Measurements from ENCODE around the gene OSBP2. TPM values are rescaled to one million over a fixed set of nuclear protein-coding genes. Genes with fewer than 3 reads are reported as not detected.
A peak's percentile ranks its signal among the peaks of the same experiment; 100 is the strongest.

The OSBP2 gene
- total and polyA plus RNA-seq, 5 experiments from 2014 or later: 0.60 to 1.8 (median 0.75) TPM

GRCh38 chr22:30946354-30946753 lies 251.7 kb downstream of the OSBP2 start:
- Mint-ChIP-seq H3K4me1 (peaks cover 41 to 64% (median 59%) of the 10 kb centered on the region in 4 donors), H3K4me3 (peak overlapping the region in 4 of 10 donors; percentile 5 to 29 (median 10)), H3K27ac (peak overlapping the region in 9 of 10 donors; percentile 11 to 89 (median 37)), H3K9me3 (no peaks in the 10 kb centered on the region), H3K36me3 (peaks cover 14 to 58% (median 42%) of the 10 kb centered on the region in 3 donors), H3K27me3 (no peaks in the 10 kb centered on the region)
- ATAC-seq: no peak
- no peak for DNase-seq
- POLR2A ChIA-PET: interaction anchor here (1.1 to 4.5 kb wide), 6 partner anchors 20 to 346 kb away, joined by 3 to 35 read pairs (median 3); partner anchors contain the start of genes MORC2, PIK3IP1, SMTN and TUG1

- Mint-ChIP-seq H3K9me3 (no peaks in the 10 kb centered on the region), H3K27me3 (no peaks in the 10 kb centered on the region), H3K27ac (peak overlapping the region in 1 of 10 donors; percentile 36), H3K4me3 (no peak overlapping the region), H3K4me1 (peaks cover 41 to 64% (median 59%) of the 10 kb centered on the region in 4 donors), H3K36me3 (peaks cover 14 to 53% (median 45%) of the 10 kb centered on the region in 3 donors)
- DNase-seq (no peak), ATAC-seq (no peak)
- POLR2A ChIA-PET: interaction anchor here (0.6 to 4.5 kb wide), 3 partner anchors 22 to 137 kb away, joined by 4 to 35 read pairs (median 27); partner anchors contain the start of genes MORC2, SMTN and TUG1
Measured at GRCh38 chr22:30947173-30947815, 252.6 kb downstream of the OSBP2 start.

GRCh38 chr22:30947816-30948454 lies 253.3 kb downstream of the OSBP2 start:
- peaks cover 14 to 53% (median 46%) of the 10 kb centered on the region in 3 donors for H3K36me3 Mint-ChIP-seq
- H3K4me3 Mint-ChIP-seq: no peak overlapping the region
- DNase-seq (peak in 3 of 10 donors; percentile 49 to 64 (median 61)), ATAC-seq (peak; percentile 41 to 47)
- H3K27me3 Mint-ChIP-seq: no peaks in the 10 kb centered on the region
- H3K9me3 Mint-ChIP-seq: no peaks in the 10 kb centered on the region
- H3K4me1 Mint-ChIP-seq: peaks cover 48 to 66% (median 60%) of the 10 kb centered on the region in 4 donors
- POLR2A ChIA-PET: interaction anchor here (0.6 to 4.0 kb wide), 4 partner anchors 7 to 344 kb away, joined by 3 to 36 read pairs (median 20); partner anchors contain the start of genes MORC2, PIK3IP1 and TUG1
- H3K27ac Mint-ChIP-seq: no peak overlapping the region

DNA sequence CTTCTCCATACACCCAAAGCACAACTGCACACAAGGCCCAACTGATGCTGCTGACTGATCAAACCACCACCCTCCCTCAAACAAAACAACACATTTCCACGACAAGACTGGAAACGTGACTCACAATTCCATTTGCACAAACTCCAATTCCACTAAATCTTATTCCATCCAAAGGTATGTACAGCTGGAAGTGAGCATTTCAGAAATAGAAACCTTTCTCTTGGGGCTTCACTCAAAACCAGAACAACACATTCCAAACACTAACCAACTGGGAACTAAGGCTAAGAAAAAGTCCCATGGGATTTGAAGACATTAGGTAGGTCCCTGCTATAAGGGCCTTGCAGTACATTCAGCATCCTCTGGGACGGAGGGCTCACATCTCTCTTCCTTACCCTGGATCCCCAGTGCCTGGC lies 254.3 kb downstream of the OSBP2 start:
- no peak for DNase-seq

GRCh38 chr22:30949934-30950660 lies 255.4 kb downstream of the OSBP2 start:
- Mint-ChIP-seq H3K27ac (peak overlapping the region in 3 of 10 donors; percentile 1 to 43 (median 27)), H3K36me3 (peaks cover 9 to 43% (median 39%) of the 10 kb centered on the region in 3 donors), H3K9me3 (no peaks in the 10 kb centered on the region), H3K4me1 (peaks cover 44 to 64% (median 53%) of the 10 kb centered on the region in 4 donors), H3K4me3 (no peak overlapping the region), H3K27me3 (no peaks in the 10 kb centered on the region)
- DNase-seq (no peak), ATAC-seq (no peak)
- POLR2A ChIA-PET: interaction anchor here (0.6 to 4.0 kb wide), 6 partner anchors 9 to 449 kb away, joined by 3 to 36 read pairs (median 4); partner anchors contain the start of genes MORC2 and TUG1

More for the DNA sequence above, 254.3 kb downstream of the OSBP2 start:
- POLR2A ChIA-PET: interaction anchor here (1.0 to 4.0 kb wide), 3 partner anchors 8 to 270 kb away, joined by 3 to 36 read pairs (median 13); partner anchors contain the start of genes MORC2 and TUG1
- Mint-ChIP-seq H3K27me3 (no peaks in the 10 kb centered on the region), H3K27ac (peak overlapping the region in 7 of 10 donors; percentile 26 to 83 (median 65)), H3K36me3 (peaks cover 14 to 52% (median 51%) of the 10 kb centered on the region in 3 donors), H3K4me1 (peaks cover 50 to 64% (median 56%) of the 10 kb centered on the region in 4 donors), H3K9me3 (no peaks in the 10 kb centered on the region), H3K4me3 (no peak overlapping the region)
- ATAC-seq: no peak

- no peak for ATAC-seq
- no peaks in the 10 kb centered on the region for H3K9me3 Mint-ChIP-seq
- H3K4me3 Mint-ChIP-seq: peak overlapping the region in 1 of 10 donors; percentile 11
- POLR2A ChIA-PET: interaction anchor here (0.9 to 4.8 kb wide), 3 partner anchors 10 to 143 kb away, joined by 3 to 53 read pairs (median 3); partner anchors contain the start of genes MORC2 and TUG1
- H3K27ac Mint-ChIP-seq: peak overlapping the region in 7 of 10 donors; percentile 3 to 78 (median 61)
- DNase-seq: no peak
- peaks cover 0 to 28% (median 22%) of the 10 kb centered on the region in 3 donors for H3K36me3 Mint-ChIP-seq
- H3K4me1 Mint-ChIP-seq: peaks cover 44 to 75% (median 67%) of the 10 kb centered on the region in 4 donors
- H3K27me3 Mint-ChIP-seq: no peaks in the 10 kb centered on the region
Measured at GRCh38 chr22:30953206-30953605, 258.5 kb downstream of the OSBP2 start.

DNA sequence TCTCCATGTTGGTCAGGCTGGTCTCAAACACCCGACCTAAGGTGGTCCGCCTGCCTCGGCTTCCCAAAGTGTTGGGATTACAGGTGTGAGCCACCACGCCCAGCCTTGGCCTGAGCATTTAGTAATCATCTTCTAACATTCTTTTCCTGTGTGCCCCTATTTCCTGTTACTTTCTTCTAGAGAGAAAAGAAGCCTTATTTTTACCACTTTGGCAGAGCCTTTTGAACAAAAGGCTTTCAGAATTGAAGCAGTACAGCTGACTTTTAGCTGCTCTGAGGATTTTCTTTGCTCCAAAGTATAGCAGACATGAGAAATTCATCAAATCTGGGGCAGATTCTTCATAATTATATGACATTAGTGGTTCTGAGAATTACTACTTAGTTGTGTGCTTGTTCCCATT lies 260.5 kb downstream of the OSBP2 start:
- ATAC-seq: peak; percentile 53 to 65
- no peaks in the 10 kb centered on the region for H3K9me3 Mint-ChIP-seq
- H3K27ac Mint-ChIP-seq: peak overlapping the region; percentile 85 to 95 (median 93)
- H3K36me3 Mint-ChIP-seq: peaks cover 0 to 22% (median 6%) of the 10 kb centered on the region in 3 donors
- POLR2A ChIA-PET: interaction anchor here (0.6 to 4.8 kb wide), 7 partner anchors 9 to 205 kb away, joined by 3 to 53 read pairs (median 6); partner anchors contain the start of genes MORC2, RNF185 and TUG1
- DNase-seq: peak in 2 of 10 donors; percentile 33 to 41
- H3K4me3 Mint-ChIP-seq: peak overlapping the region; percentile 11 to 85 (median 75)
- H3K27me3 Mint-ChIP-seq: no peaks in the 10 kb centered on the region
- peaks cover 40 to 86% (median 75%) of the 10 kb centered on the region in 4 donors for H3K4me1 Mint-ChIP-seq

Small RNA genes lying within 50 kb of the gene (microRNA-seq; reads per million reads assigned to microRNA genes)
- not detected for gene MIR3200 (ENCODE audit: borderline microRNAs expressed)

Other genes starting within 250 kb of the OSBP2 start
- gene SEC14L3, start 222.9 kb upstream of the OSBP2 start, total RNA-seq: not detected
- not detected for gene SEC14L3, start 222.9 kb upstream of the OSBP2 start, polyA plus RNA-seq
- gene SEC14L4, start 189.2 kb upstream of the OSBP2 start, total RNA-seq: not detected
- gene SEC14L4, start 189.2 kb upstream of the OSBP2 start, polyA plus RNA-seq: not detected
- gene SEC14L6, start 148.1 kb upstream of the OSBP2 start, total RNA-seq: not detected
- not detected for gene SEC14L6, start 148.1 kb upstream of the OSBP2 start, polyA plus RNA-seq
- 1 to 10 TPM; 1.6 to 2.7 TPM for gene GAL3ST1, start 120.2 kb upstream of the OSBP2 start, total RNA-seq
- 1 to 10 TPM in 1 of 3 donors, not detected in 2; 1.1 TPM for gene GAL3ST1, start 120.2 kb upstream of the OSBP2 start, polyA plus RNA-seq
- 10 to 100 TPM; 60.4 to 70.2 TPM for gene PES1, start 103.0 kb upstream of the OSBP2 start, total RNA-seq
- 10 to 100 TPM; 34.0 to 57.8 (median 34.3) TPM for gene PES1, start 103.0 kb upstream of the OSBP2 start, polyA plus RNA-seq
- under 1 TPM in 1 of 2 experiments, not detected in 1; 0.62 TPM for gene TCN2, start 87.7 kb upstream of the OSBP2 start, total RNA-seq
- gene TCN2, start 87.7 kb upstream of the OSBP2 start, polyA plus RNA-seq: under 1 TPM in 1 of 3 donors, not detected in 2; 0.20 TPM
- 1 to 10 TPM; 1.5 to 1.6 TPM for gene SLC35E4, start 59.1 kb upstream of the OSBP2 start, total RNA-seq
- under 1 TPM; 0.64 to 0.94 (median 0.94) TPM for gene SLC35E4, start 59.1 kb upstream of the OSBP2 start, polyA plus RNA-seq
- gene DUSP18, start 27.0 kb upstream of the OSBP2 start, total RNA-seq: 10 to 100 TPM; 14.8 to 18.6 TPM
- gene DUSP18, start 27.0 kb upstream of the OSBP2 start, polyA plus RNA-seq: 1 to 10 TPM; 5.1 to 7.8 (median 6.6) TPM

All from naive thymus-derived CD8-positive, alpha-beta T cell (primary cell).